IMR-90 (cell line): Measurements from ENCODE around the gene MYPN. TPM values are rescaled to one million over a fixed set of nuclear protein-coding genes. Genes with fewer than 3 reads are reported as not detected.

Experiments used
- ATAC-seq: fragments of 200-7000 bp; cut with Tn5 transposase; 2 replicates; pipeline ENCODE4 v1.9.1; 2020; ENCODE audit warnings: low read depth, mild to moderate bottlenecking, moderate library complexity
- BruUV-seq: library from RNA; stranded (reverse); fragments of 400-500 nt; replicated peaks from 2 replicates; lab custom pipeline; 2021; lab: Mats Ljungman, UMichigan
- CTCF ChIA-PET: fragments of 300-600 bp; formaldehyde crosslinking; extraction: SDS; loops from one replicate; lab custom pipeline; 2021; ENCODE audit warnings: antibody characterized with exemption; lab: Yijun Ruan, JAX
- POLR2A ChIA-PET: fragments of 300-600 bp; sonication (Branson Sonifier 250); formaldehyde crosslinking; loops from one replicate; lab custom pipeline; 2022; ENCODE audit warnings: antibody characterized with exemption; ENCODE audit not compliant: unreplicated experiment; lab: Charles Lee
- DNase-seq: peaks from one replicate; pipeline ENCODE4 v3.0.0; 2013
- H2AFZ ChIP-seq: replicated peaks from 2 replicates; pipeline ENCODE3; 2013; ENCODE audit warnings: low read length, mild to moderate bottlenecking; ENCODE audit not compliant: poor library complexity
- H2AK5ac ChIP-seq: 2 replicates; pipeline ENCODE4 v1.6.1; 2013; ENCODE audit warnings: low read depth, low read length, inconsistent platforms
- H2AK9ac ChIP-seq: replicated peaks from 2 replicates; pipeline ENCODE3; 2013; ENCODE audit warnings: mild to moderate bottlenecking, low read depth, low read length, moderate library complexity; ENCODE audit not compliant: poor library complexity
- H2BK120ac ChIP-seq: 2 replicates; pipeline ENCODE4 v1.6.1; 2013; ENCODE audit warnings: low read depth, low read length, inconsistent platforms
- H2BK15ac ChIP-seq: 3 replicates; pipeline ENCODE4 v1.6.1; 2013; ENCODE audit warnings: low read depth, low read length, inconsistent platforms
- H2BK20ac ChIP-seq: 2 replicates; pipeline ENCODE4 v1.6.1; 2013; ENCODE audit warnings: low read depth, mild to moderate bottlenecking, inconsistent platforms, low read length, moderate library complexity
- H2BK5ac ChIP-seq: 2 replicates; pipeline ENCODE4 v1.6.1; 2013; ENCODE audit warnings: mild to moderate bottlenecking, low read depth, low read length, inconsistent platforms; ENCODE audit not compliant: poor library complexity, severe bottlenecking
- H3K14ac ChIP-seq: replicated peaks from 2 replicates; pipeline ENCODE4 v1.6.1; 2013; ENCODE audit warnings: low read depth, low read length, inconsistent platforms
- H3K18ac ChIP-seq: 2 replicates; pipeline ENCODE4 v1.6.1; 2013; ENCODE audit warnings: low read depth, low read length, control low read depth
- H3K23ac ChIP-seq: 2 replicates; pipeline ENCODE4 v1.6.1; 2013; ENCODE audit warnings: low read depth, low read length, inconsistent platforms
- H3K27ac ChIP-seq: 2 replicates; pipeline ENCODE4 v1.5.1; 2013; ENCODE audit warnings: mild to moderate bottlenecking, control low read depth, low read length; ENCODE audit not compliant: insufficient read depth
- H3K27me3 ChIP-seq: 2 replicates; pipeline ENCODE4 v1.6.1; 2013; ENCODE audit warnings: low read length; ENCODE audit not compliant: control insufficient read depth, insufficient read depth
- H3K36me3 ChIP-seq: 2 replicates; pipeline ENCODE4 v1.6.1; 2013; ENCODE audit warnings: low read length, mixed read lengths; ENCODE audit not compliant: control insufficient read depth, insufficient read depth
- H3K4ac ChIP-seq: 2 replicates; pipeline ENCODE4 v1.6.1; 2013; ENCODE audit warnings: low read depth, low read length, inconsistent platforms
- H3K4me1 ChIP-seq: 2 replicates; pipeline ENCODE4 v1.6.1; 2013; ENCODE audit warnings: low read length, mixed read lengths; ENCODE audit not compliant: control insufficient read depth, insufficient read depth
- H3K4me2 ChIP-seq: 2 replicates; pipeline ENCODE4 v1.6.1; 2013; ENCODE audit warnings: low read depth, mild to moderate bottlenecking, control low read depth, low read length, moderate library complexity
- H3K4me3 ChIP-seq: 2 replicates; pipeline ENCODE4 v1.5.1; 2013; ENCODE audit warnings: low read depth, mild to moderate bottlenecking, control low read depth, low read length, moderate library complexity; ENCODE audit not compliant: insufficient read depth
- H3K56ac ChIP-seq: 2 replicates; pipeline ENCODE4 v1.6.1; 2013; ENCODE audit warnings: low read length, inconsistent platforms; ENCODE audit not compliant: insufficient read depth; ENCODE audit errors: extremely low read depth
- H3K79me1 ChIP-seq, 2 experiments: 2 replicates each; pipeline ENCODE4 v1.6.1; 2013; ENCODE audit warnings: low read length in 2 of 2, inconsistent platforms in 1 of 2, low read depth in 1 of 2
- H3K9ac ChIP-seq: 2 replicates; pipeline ENCODE4 v1.6.1; 2013; ENCODE audit warnings: low read depth, low read length, control low read depth
- H3K9me1 ChIP-seq: 2 replicates; pipeline ENCODE4 v1.6.1; 2013; ENCODE audit warnings: low read length, inconsistent platforms; ENCODE audit not compliant: insufficient read depth
- H3K9me3 ChIP-seq: 2 replicates; pipeline ENCODE4 v1.6.1; 2013; ENCODE audit warnings: low read length; ENCODE audit not compliant: control insufficient read depth, insufficient read depth
- H4K20me1 ChIP-seq: 2 replicates; pipeline ENCODE4 v1.6.1; 2013; ENCODE audit warnings: low read length, inconsistent platforms; ENCODE audit not compliant: insufficient read depth
- H4K5ac ChIP-seq: 2 replicates; pipeline ENCODE4 v1.6.1; 2013; ENCODE audit warnings: mild to moderate bottlenecking, low read depth, low read length, control low read depth
- H4K8ac ChIP-seq, 2 experiments: 2 replicates each; pipeline ENCODE4 v1.6.1; 2013; ENCODE audit warnings: low read depth in 2 of 2, low read length in 2 of 2, control low read depth in 1 of 2, inconsistent platforms in 1 of 2
- H4K91ac ChIP-seq: 2 replicates; pipeline ENCODE4 v1.6.1; 2013; ENCODE audit warnings: low read depth, low read length, inconsistent platforms; ENCODE audit not compliant: insufficient read depth
- BHLHE40 ChIP-seq: fragments of 150-350 bp; IDR thresholded peaks from 2 replicates; pipeline ENCODE4 v1.6.1; 2016; ENCODE audit warnings: mild to moderate bottlenecking, low read depth, low read length
- CEBPB ChIP-seq: IDR thresholded peaks from 2 replicates; pipeline ENCODE4 v1.6.1; 2012; ENCODE audit warnings: low read depth, low read length, improper control_type of control experiment
- CHD1 ChIP-seq: IDR thresholded peaks from 2 replicates; pipeline ENCODE4 v1.6.1; 2012; ENCODE audit warnings: low read depth, low read length, improper control_type of control experiment
- CTCF ChIP-seq: conservative IDR thresholded peaks from 2 replicates; pipeline ENCODE4 v1.5.1; 2012; ENCODE audit warnings: mild to moderate bottlenecking, low read depth, low read length, improper control_type of control experiment
- ELK1 ChIP-seq: fragments of 150-350 bp; IDR thresholded peaks from 2 replicates; pipeline ENCODE4 v1.6.1; 2016; ENCODE audit warnings: low read depth, mild to moderate bottlenecking, low read length, moderate library complexity, borderline replicate concordance
- FOS ChIP-seq: fragments of 150-350 bp; IDR thresholded peaks from 2 replicates; pipeline ENCODE4 v1.6.1; 2016; ENCODE audit warnings: low read depth, low read length
- MAFK ChIP-seq: IDR thresholded peaks from 2 replicates; pipeline ENCODE4 v1.6.1; 2012; ENCODE audit warnings: low read depth, low read length, improper control_type of control experiment
- MAZ ChIP-seq: IDR thresholded peaks from 2 replicates; pipeline ENCODE4 v1.6.1; 2012; ENCODE audit warnings: low read depth, mild to moderate bottlenecking, low read length, improper control_type of control experiment, moderate library complexity, borderline replicate concordance
- MXI1 ChIP-seq: IDR thresholded peaks from 2 replicates; pipeline ENCODE4 v1.6.1; 2012; ENCODE audit warnings: low read depth, mild to moderate bottlenecking, low read length, moderate library complexity, borderline replicate concordance
- NFE2L2 ChIP-seq: fragments of 150-350 bp; IDR thresholded peaks from 2 replicates; pipeline ENCODE4 v1.6.1; 2016; ENCODE audit warnings: low read depth, mild to moderate bottlenecking, low read length
- RAD21 ChIP-seq: IDR thresholded peaks from 2 replicates; pipeline ENCODE4 v1.6.1; 2012; ENCODE audit warnings: low read length, improper control_type of control experiment
- RCOR1 ChIP-seq: IDR thresholded peaks from 2 replicates; pipeline ENCODE4 v1.6.1; 2012; ENCODE audit warnings: mild to moderate bottlenecking, low read length, improper control_type of control experiment; ENCODE audit not compliant: insufficient replicate concordance
- RFX5 ChIP-seq: IDR thresholded peaks from 2 replicates; pipeline ENCODE4 v1.8.0; 2012; ENCODE audit warnings: low read depth, mild to moderate bottlenecking, low read length, moderate library complexity
- SMC3 ChIP-seq: fragments of 150-350 bp; IDR thresholded peaks from 2 replicates; pipeline ENCODE4 v1.6.1; 2016; ENCODE audit warnings: low read depth, mild to moderate bottlenecking, antibody characterized with exemption, low read length, moderate library complexity
- USF2 ChIP-seq: fragments of 150-350 bp; IDR thresholded peaks from 2 replicates; pipeline ENCODE4 v1.6.1; 2017; ENCODE audit warnings: mild to moderate bottlenecking, antibody characterized with exemption, low read length, low read depth
- WGBS, 2 experiments: methylation state at CpG; one replicate each; pipeline versions ENCODE4 v1.1.5 to v1.1.7; 2013; ENCODE audit warnings: missing lambda C conversion rate in 2 of 2; ENCODE audit not compliant: insufficient read length in 1 of 2; ENCODE audit errors: extremely low coverage in 2 of 2; 5-methylcytosine and 5-hydroxymethylcytosine counted together
- dilution Hi-C: fragments of 300-500 bp; cut with HindIII; formaldehyde crosslinking; loops from one replicate; pipeline ENCODE4 v1.14.3; 2018; ENCODE audit warnings: low sequenced_read_pairs; ENCODE audit not compliant: unreplicated experiment
- in situ Hi-C: fragments of 300-500 bp; cut with MboI; formaldehyde crosslinking; loops from 3 replicates; pipeline ENCODE4 v1.14.3; 2019; ENCODE audit warnings: low sequenced_read_pairs, inconsistent platforms, mixed read lengths
- intact Hi-C: fragments of 100-400 bp; cut with micrococcal nuclease; formaldehyde crosslinking; loops from 2 replicates; pipeline ENCODE4 v1.10.0; 2022
- polyA plus RNA-seq, 3 experiments: library from polyadenylated mRNA; depleted of rRNA; stranded (reverse); fragments of >200 nt; gene quantifications; 2 replicates each; pipeline ENCODE4 v1.2.3, GENCODE V29; 2012; ENCODE audit warnings: low replicate concordance in 1 of 3
- total RNA-seq: library from RNA; depleted of rRNA; stranded (reverse); fragments of >200 nt; gene quantifications from 2 replicates; pipeline ENCODE4 v1.2.3, GENCODE V29; 2012

Gene MYPN
- total and polyA plus RNA-seq, 2 of the 4 experiments (the other 2 are of a cell fraction) = 7.8 to 13.1 TPM

- intact Hi-C loops (loop anchor here (1.0 kb wide), 1 partner anchor 89 kb away; no protein-coding TSS in a partner anchor), in situ Hi-C loops (no loop called here), dilution Hi-C loops (no loop called here)
- DNase-seq (peak; percentile 67), ATAC-seq (peak; percentile 61)
- Histone ChIP-seq H3K9ac (no peak overlapping the region), H3K36me3 (peaks cover 1% of the 10 kb centered on the region; the same call in 1 of the 2 replicates), H3K4ac (no peak overlapping the region), H4K5ac (peak overlapping the region; percentile 61; the same call in 1 of the 2 replicates), H3K9me1 (no peaks in the 10 kb centered on the region), H3K18ac (peak overlapping the region; percentile 81), H4K20me1 (no peaks in the 10 kb centered on the region), H3K23ac (no peak overlapping the region), H2BK15ac (no peak overlapping the region), H3K4me1 (peaks cover 3% of the 10 kb centered on the region), H3K4me2 (no peak overlapping the region), H3K4me3 (no peak overlapping the region), H3K14ac (no peak overlapping the region), H3K79me1 (no peaks in the 10 kb centered on the region), H3K27me3 (no peaks in the 10 kb centered on the region), H3K56ac (no peak overlapping the region), H2BK20ac (no peak overlapping the region), H3K9me3 (no peaks in the 10 kb centered on the region), H2AK5ac (no peak overlapping the region), H2AFZ (no peak overlapping the region), H2BK120ac (no peak overlapping the region), H2AK9ac (no peak overlapping the region), H4K91ac (no peak overlapping the region), H4K8ac (no peak overlapping the region), H2BK5ac (no peak overlapping the region), H3K27ac (no peak overlapping the region)
- POLR2A ChIA-PET = no interaction called here
- CTCF ChIA-PET = interaction anchor here (0.6 to 3.3 kb wide), 15 partner anchors 9 to 937 kb away, joined by 3 to 28 read pairs (median 4); partner anchors contain the start of gene HERC4
- WGBS, 2 experiments = 100% methylated on average over 1 of the region's 8 CpGs; no CpG with 5 or more reads in 1 of the 2 experiments
- no TSS peak for BruUV-seq
- TF ChIP-seq USF2 (no peak), ELK1 (no peak), SMC3 (peak; percentile 58; the same call in 1 of the 2 replicates), FOS (no peak), CHD1 (no peak), NFE2L2 (no peak), RFX5 (no peak), CTCF (peak; percentile 79), RCOR1 (no peak), MAZ (no peak), CEBPB (peak; percentile 27; the same call in 1 of the 2 replicates), BHLHE40 (no peak), RAD21 (peak; percentile 67), MAFK (no peak), MXI1 (no peak)
Observed at GRCh38 chr10:68212721-68213352, 103.5 kb downstream of the MYPN start.
